Measurements from ENCODE around the gene KLHDC7B.

DNA sequence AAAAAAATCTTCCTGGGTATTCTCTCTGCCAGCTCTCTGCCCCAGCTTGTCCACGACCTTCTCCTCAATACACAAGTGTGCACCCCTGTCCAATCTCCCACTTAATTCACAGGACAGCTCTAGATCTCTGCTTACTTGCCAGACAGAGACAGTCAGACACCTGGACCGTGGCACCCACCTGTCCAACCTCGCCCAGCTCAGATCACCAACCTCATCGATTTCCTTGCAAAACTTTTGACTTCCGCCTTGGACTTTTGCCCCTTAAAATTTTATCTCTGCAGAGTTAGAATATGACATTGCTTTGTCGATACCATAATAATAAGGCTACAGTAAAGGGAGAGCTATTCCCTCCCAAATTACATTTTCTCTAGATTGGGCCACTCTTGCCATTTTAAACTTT lies 48.6 kb upstream of the KLHDC7B start:
- TF ChIP-seq POLR2AphosphoS5 (IDR thresholded peaks at IDR 0.05; ENCODE audit: low read depth, low read length) (no peak), POLR2A (IDR thresholded peaks at IDR 0.05; ENCODE audit: low read depth, low read length) (no peak), SPI1 (IDR thresholded peaks at IDR 0.05; ENCODE audit: low read depth, low read length) (no peak), TAF1 (IDR thresholded peaks at IDR 0.05; ENCODE audit: low read depth, low read length) (no peak), POU2F2 (IDR thresholded peaks at IDR 0.05; ENCODE audit: low read depth, low read length) (no peak)
